GM12892 (cell line): ENCODE measurements around the gene FOXR2.

Source experiments
- DNase-seq: peaks from one replicate; pipeline ENCODE4 v3.0.0; 2011; ENCODE audit not compliant: insufficient read length
- FAIRE-seq: peaks from 2 replicates; lab custom pipeline; 2011; peaks lifted over from hg19 to GRCh38; lab: Jason Lieb, UNC
- POLR2A ChIP-seq: IDR thresholded peaks from 2 replicates; pipeline ENCODE4 v1.6.1; 2011; ENCODE audit warnings: low read depth, low read length, control low read depth
- POLR2AphosphoS5 ChIP-seq: IDR thresholded peaks from 2 replicates; pipeline ENCODE4 v1.6.1; 2011; ENCODE audit warnings: low read depth, low read length, control low read depth
- TAF1 ChIP-seq: IDR thresholded peaks from 2 replicates; pipeline ENCODE4 v1.6.1; 2011; ENCODE audit warnings: low read depth, mild to moderate bottlenecking, control low read depth, low read length, borderline replicate concordance

Gene FOXR2

DNA sequence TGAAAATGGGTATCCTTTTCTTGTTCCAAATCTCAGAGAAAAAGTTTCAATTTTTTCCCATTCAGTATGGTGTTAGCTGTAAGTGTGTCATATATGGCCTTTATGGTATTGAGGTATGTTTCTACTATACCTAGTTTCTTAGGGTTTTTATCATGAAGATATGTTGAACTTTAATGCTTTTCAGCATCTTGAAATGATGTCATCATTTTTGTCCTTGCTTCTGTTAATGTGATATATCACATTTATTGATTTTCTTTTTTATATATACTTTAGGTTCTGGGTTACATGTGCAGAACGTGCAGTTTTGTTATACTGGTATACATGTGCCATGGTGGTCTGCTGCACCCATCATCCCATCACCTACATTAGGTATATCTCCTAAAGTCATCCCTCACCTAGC lies 44.9 kb downstream of the FOXR2 start:
- no peak for DNase-seq
- no peak for FAIRE-seq
- no peak for TF ChIP-seq POLR2A
- TF ChIP-seq POLR2AphosphoS5, result no peak
- TF ChIP-seq TAF1, result no peak
